Posterior cingulate gyrus (tissue), 11 donors: ENCODE data around the gene CIAPIN1.
A peak's percentile ranks its signal among the peaks of the same experiment; 100 is the strongest.

ENCODE experiments used
- DNase-seq, 10 donors: peaks; one replicate each; pipeline versions ENCODE4 v3.0.0 to v3.0.0-alpha.2; 2020 to 2021; ENCODE audit warnings: mixed read lengths in 3 of 10
- intact Hi-C: fragments of 100-400 bp; cut with DNase I; formaldehyde crosslinking; loops from one replicate; pipeline ENCODE4 v1.15.1; 2023

CIAPIN1 gene

DNA sequence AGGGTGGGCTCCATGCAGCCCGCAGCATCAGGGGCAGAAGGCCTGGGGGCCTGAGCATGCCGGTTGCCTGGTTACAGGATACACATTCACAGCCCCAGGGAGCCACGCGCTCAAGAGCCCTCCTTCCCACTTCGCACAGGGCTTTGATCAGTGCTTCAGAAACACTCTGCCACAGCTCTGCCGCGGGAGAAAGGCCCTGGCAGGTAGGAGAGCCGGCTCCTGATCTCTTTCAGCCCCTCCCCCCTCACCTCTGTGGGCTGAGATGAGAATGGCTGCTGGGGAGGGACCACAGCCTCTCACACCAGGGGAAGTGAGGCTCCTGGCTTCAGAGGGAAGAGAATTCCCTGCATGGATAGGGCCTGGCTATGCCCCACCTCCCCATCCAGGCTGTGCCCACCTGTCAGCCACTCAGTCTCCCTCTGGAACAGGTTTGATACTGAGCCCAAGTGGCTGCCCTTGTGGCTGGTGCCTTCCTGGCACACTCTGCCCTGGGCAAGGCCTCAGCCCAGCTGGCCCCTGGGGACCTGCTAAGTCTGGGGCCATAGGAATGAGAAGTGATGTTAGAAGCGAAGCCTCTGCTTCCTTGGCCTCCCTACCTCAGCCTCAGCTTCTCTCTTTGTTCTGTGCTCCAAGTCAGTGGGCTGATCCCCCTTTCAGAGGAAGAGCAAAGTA is 30.5 kb upstream of the CIAPIN1 start:
- intact Hi-C loops, result no loop called here

DNA sequence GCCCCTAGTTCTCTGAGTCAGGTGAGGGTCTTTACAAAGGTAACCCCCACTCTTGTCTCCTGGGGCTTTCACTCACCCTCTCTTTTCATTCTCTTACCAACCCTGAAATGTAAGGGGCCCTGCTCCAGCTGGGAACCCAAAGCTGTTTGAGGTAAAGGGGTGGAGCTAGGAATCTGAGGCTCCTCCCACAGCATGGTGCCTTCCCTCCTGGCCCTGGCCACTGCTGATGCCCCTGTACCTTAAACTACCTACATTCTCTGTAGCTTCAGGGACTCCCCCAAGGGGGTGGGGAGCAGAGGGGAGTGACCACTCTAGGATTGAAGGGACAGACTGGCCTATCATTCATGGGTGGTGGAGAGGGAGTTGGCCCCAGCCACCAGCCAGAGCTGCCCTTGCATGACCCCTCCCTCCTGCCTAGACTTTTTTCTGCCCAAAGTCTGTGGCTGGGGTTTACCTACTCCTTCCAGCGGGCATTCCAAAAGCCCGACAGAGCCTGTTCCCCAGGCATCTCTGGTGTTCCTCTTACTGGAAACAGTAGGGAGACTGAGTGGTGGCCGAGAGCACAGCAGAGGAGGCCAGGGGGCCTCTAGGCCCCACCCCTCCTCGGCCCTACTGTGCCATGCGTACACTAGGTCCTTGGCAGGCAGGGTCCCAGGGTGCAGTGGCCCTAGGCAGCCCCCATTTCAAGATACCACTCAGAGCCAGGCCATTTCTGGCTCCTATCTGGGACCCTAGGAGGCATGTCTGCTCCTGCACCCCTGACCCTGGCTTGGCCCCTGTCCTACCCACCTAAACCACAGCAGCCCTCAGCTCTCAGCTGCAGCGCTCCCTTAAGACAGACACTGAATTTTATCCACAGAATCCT is 29.6 kb upstream of the CIAPIN1 start:
- intact Hi-C loops, result no loop called here
- DNase-seq, result no peak

More for the DNA sequence above, 30.5 kb upstream of the CIAPIN1 start:
- DNase-seq, result peak in 1 of 10 donors; percentile 83

DNA sequence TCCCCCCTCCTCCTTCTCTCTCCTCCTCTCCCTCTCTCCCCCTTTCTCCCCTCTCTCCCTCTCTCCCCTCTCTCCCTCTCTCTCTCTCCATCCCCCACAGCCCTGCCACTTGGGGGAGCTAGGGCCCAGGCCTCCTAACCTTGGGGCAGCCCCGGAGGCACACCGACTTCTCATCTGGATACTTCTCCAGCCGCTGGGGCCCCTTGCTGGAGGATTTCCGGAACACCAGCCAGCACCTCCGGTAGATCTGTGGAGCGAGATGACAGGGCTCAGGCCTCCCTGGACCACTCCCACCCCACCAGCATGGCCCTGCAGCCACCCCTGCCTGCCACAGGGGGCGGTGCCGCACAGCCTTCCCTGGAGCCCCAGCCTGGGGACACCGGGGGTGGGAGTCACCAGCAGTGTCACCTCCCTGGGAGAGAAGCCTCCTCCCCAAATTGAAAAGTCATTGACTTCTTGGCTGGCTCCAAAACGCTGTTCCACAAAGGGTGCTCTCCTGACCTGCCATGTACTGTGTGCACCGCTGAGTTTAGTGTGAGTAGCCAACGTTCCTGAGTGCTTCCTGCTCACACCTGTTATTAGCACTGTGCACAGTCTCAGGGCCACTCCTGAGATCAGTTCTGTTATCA is 28.6 kb upstream of the CIAPIN1 start:
- intact Hi-C loops, result no loop called here
- DNase-seq, result peak in 1 of 10 donors; percentile 88

DNA sequence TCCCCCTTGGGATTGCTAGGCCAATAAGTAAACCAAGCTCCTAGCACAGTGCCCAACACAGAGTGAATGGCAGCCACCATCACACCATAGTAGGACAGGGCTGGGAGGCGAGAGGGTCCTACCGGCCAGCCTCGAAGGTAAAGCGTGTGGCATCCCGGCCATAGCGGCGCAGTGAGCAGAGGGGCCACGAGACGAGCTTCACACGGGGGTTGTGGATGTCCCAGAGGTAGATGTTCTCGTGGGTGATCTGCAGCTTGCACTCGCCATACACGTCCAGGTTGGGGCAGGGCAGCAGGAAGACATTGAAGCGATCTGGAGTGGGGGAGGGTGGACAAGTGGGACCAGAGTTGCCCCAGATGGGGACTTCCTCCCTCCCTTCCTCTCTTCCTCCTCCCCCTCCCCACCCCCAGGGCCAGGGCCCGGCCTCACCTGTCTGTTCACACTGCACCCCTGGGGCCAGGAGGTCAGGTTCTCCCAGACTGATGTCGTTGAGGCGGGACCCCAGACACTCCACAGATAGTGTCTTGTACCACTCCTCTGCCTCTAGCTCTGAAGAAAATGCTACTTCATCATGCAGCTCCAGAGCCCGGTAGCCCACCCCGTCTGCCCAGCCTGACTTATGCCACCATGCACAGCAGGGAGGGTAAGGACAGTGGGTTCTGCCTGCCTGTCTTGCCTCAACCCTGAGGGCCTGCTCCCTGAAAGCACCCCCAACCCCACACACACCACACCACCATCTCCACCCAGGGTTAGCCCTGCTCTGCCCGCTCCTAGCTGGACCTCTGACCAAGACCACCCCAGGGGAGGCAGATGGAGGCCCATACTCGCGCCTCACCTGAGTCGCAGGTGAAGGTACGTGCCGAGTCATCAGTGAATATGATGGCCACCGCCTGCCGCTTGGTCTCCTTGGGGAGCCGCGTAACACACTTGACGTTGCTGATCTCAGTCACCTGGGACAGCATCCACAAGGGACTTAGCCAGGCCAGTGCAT is 27.8 kb upstream of the CIAPIN1 start:
- intact Hi-C loops, result no loop called here

DNA sequence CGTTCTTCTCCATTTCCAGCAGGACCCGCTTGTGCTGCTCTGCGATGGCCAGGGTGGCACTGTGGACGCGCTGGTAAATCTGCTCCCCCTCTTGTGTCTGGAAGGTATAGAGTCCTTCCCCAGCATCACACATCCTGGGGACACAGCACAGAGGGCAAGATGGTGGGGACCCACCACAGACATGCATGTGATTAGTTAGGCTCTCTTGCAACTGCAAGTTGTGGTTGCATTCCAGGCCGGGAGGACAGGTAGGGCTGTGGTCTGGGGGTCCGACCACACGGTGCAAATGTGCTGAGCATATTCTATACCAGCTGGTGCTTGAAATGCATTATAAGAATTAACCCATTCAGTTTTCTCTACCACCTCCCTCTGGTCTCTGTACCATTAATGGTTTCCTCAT is 26.7 kb upstream of the CIAPIN1 start:
- no peak for DNase-seq
- intact Hi-C loops, result no loop called here

More for the DNA sequence above, 27.8 kb upstream of the CIAPIN1 start:
- no peak for DNase-seq

DNA sequence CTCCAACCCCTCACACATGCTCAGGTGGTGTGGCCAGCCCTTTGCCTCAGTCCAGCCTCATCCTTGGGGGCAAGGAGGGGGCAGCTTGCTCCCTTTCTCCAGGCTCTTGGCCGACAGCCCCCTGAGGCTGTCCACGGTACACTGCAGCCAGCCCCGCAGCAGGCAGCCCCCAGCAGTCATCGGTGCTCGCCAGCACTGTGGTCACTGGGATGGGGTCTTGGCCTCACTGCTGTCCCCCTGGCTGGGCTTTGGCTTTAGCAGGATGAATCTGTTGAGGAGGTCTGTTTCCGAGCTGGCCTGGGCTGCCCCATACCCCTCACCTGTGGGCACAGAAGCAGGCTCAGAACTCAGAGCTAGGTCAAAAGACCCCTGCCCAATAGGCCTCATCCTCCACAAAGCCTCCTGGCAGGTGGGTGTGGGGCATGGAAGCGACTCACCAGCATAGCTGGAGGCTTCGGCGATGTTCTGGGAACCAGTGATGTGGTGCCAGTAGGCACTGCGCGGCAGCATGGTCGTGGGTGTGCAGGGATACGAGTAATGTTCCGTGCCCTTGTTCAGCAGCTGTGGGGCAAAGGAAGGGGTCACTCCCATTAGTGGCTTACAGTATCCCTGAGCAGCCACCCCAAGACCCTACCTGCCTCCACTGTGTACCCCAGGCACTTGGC is 26.1 kb upstream of the CIAPIN1 start:
- intact Hi-C loops, result no loop called here
- peak in 6 of 10 donors; percentile 26 to 93 (median 80) for DNase-seq

DNA sequence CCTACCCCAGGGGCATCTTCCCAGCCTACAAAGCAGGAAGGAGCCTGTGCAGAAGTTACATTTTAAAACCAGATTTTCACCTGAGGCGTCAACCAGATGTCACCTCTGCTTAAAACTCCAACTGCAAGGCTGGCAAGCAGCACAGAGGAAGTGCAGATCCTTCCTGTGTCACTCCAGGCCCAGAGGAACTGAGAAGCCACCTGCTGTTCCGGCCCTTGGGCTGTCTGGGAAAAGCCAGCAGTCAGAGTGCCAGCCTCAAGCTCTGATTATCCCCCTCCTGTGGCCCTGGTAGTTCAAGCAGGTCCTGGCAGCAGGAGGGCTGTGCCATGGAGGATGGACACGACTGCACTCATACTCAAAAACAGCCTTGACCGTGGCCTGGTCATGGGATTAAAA is 25.5 kb upstream of the CIAPIN1 start:
- intact Hi-C loops, result no loop called here

DNA sequence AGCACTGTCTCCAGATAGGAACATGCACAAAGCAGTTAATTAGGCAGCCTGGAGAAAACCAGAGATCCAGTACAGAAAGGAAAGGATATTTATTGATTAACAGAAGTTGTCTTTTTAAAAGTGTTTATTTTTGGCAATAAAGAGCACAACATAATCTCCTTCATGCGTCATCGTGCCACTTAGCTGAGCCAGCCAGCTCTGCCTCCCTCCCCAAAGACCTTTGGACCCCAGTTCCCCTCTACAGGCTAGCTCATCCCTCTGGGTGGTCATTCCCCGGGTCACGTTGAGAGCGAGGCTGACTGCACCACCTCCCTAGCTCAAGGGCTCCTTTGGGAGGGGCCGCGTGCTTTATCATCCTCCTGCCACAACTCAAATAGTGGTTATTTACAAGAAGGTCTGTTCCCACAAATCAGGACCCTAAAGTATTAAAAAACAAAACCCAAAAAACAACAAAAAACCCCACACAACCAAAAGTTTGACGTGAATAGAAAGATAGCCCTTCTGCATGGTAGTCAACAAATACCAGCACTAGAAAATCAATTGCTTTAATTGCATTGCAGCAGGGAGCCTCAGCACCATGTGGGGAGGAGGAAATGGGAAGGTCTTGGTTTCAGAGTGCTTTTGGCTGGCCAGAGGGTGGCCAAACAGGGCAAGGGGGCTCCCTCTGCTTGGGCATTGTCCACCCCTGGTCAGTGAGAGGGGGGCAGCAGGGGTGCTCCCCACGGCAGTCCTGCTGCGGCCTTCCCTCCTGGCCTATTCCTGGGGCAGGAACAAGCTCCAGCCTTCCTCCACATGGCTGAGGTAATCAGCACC is 24.9 kb upstream of the CIAPIN1 start:
- intact Hi-C loops, result no loop called here

More for the DNA sequence above, 25.5 kb upstream of the CIAPIN1 start:
- peak in 1 of 10 donors; percentile 78 for DNase-seq

DNA sequence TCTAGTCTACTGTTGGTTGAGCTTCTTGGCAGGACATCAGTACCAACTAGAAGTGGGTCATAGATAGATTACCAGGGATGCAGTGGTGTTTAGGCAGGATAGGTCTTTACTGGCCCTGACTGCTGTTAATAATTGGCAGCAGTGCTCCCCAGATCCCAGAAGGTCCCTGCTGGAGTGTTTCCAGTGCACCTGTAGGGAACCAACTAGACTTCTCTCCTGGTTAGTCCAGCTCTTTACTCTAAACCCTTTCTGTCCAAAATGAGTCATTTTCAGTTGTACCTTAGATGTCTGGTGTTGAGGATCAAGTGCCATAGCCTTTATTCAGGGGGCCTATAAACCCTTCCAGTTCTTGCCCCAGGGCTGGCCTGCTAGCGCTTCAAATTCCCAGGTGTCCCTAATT is 24.0 kb upstream of the CIAPIN1 start:
- no peak for DNase-seq
- intact Hi-C loops, result no loop called here

More for the DNA sequence above, 24.9 kb upstream of the CIAPIN1 start:
- DNase-seq, result no peak

DNA sequence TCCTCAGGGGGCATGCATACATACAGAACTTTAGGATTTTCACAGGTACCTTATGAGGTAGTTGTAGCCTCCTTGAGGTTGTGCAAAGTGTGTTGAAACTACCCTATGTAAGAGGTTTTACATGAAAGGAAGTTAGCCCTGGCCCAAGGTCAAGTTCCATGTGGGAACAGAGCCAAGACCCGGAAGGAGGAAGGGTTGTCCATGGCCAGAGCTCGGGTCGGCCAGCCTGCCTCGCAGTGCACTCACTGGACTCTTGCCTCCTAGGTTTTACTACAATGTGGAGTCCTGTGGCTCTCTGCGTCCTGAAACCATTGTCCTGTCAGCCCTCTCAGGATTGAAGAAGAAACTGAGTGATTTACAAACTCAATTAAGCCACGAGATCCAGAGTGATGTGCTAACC is 23.5 kb upstream of the CIAPIN1 start:
- intact Hi-C loops, result no loop called here
- no peak for DNase-seq

DNA sequence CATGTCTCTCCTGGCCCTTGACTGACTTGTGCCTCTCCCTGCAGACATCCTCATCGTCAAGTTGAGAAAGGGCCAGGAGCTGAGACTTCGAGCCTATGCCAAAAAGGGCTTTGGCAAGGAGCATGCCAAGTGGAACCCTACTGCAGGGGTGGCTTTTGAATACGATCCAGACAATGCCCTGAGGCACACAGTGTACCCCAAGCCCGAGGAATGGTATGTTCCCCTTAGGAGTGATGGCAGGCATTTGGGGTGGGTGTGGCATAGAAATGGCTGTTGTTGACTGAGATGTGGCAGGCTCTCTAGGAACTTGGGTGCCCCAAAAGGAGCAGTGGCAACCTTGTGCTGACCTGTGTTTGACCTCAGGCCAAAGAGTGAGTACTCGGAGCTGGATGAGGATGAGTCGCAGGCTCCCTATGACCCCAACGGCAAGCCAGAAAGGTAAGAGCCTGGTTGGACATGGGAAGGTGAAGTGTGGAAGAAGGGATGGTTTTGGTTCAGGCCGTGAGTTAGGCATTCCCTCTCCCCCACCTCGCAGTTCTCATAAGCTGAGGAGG is 22.8 kb upstream of the CIAPIN1 start:
- intact Hi-C loops, result no loop called here
- no peak for DNase-seq

DNA sequence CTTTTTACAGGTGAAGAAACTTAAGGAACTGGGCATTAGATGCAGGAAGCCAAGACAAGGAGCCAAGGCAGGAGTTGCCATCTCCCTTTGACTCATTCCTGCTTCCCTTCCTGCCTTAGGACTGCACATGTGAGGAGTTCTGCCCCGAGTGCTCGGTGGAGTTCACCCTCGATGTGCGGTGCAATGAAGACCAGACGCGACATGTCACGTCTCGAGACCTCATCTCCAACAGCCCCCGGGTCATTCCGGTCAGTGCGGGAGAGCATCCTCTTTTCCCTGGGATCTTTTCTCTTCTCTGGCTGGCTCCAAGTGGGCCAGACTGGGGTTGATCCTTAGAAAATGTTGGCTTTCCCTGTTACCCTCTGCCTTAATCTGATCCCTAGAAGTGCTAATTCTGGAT is 21.9 kb upstream of the CIAPIN1 start:
- intact Hi-C loops, result no loop called here
- no peak for DNase-seq

DNA sequence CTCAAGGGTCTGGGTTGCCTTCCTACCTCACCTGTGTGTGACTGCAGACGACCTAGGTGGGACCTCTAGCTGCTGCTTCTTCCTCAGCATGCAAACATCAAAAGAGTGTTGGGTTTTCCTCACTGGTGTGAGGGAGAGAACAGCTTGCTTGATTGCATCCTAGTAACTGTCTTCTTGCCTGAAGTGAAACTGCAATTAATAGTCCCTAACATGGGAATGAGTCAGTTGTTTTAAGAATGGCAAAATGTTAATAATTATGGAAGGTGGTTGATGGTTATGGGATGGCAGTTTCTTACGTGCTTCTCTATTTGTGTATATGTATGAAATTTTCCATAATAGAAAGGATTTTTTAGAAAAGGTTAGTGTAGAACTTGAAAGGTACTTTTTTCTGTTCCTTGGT is 21.2 kb upstream of the CIAPIN1 start:
- intact Hi-C loops, result no loop called here
- no peak for DNase-seq

DNA sequence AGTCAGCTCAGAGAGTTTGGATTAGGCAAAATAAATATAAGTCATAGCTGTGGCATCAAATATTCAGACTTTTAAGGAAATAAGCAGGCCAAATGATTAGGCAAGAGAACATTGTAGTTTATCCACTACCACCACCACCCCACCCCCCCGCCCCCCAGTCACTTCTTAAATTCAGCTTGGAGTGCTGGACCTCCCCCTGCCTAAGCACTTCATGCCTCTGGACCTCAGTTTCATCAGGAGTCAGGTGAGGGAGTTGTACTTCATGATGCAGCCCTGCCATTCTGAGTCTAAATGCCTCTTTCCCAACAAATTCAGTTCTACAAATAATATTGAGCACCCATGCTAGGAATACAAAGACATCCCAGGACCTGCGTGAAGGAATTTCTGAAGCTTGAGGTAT is 17.3 kb upstream of the CIAPIN1 start:
- intact Hi-C loops, result no loop called here
- DNase-seq, result no peak

DNA sequence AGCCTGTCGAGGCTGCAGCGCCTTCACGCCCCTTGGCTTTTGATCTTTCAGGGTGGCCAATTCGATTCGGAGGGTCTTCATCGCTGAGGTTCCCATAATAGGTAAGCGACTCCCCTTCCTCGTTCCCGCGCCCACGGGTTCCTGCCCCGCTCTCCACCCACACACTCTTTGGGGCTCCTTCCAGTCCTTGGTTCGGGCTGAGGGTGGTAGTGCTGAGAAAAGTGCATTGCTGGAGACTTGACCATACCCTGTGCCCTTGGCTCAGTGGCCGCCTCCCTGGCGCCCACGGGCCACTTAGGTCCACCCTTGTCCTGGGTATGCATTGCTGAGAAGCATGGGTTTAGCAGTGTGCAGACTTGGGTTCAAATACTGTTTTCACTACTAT is 15.8 kb upstream of the CIAPIN1 start:
- no peak for DNase-seq
- intact Hi-C loops, result no loop called here

DNA sequence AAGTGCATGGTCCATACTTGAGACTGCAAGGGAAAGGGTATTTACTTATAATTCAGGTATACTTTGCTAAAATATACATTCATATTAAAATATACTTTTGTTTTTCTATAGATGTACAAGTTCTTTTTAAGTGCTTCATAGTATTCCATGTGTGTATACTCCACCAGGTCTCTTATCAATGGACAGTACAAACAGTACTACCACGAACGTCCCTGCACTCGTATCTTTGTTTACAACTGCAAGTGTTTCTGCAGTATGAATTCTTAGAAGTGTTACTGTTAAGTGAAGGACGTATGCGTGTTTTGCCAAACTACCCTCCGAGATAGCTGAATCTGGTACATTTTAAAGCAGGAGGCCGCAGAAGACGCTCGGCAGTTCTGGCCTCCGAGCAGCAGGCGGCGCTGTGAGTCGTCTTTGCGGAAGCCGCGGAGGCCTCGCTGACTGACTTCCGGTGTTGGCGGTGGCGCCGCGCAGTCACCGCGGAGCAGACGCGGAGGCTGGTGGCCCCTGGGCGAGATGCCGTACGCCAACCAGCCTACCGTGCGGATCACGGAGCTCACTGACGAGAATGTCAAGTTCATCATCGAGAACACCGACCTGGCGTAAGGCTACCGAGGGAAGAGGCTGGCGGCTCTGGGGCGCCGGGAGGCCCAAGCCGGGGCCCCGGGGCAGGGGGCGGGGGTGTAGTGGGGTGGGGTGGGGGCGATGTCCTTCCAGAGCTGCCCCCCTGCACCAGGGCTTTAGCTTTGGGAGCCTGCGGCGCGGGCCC is 15.2 kb upstream of the CIAPIN1 start, which contains the start of gene POLR2C:
Gene POLR2C (plus strand): TSS at position 471 of the 769 bp plus-strand sequence. CDS start 46 bp downstream, at position 517.
- peak; percentile 78 to 97 (median 85) for DNase-seq
- intact Hi-C loops, result no loop called here

DNA sequence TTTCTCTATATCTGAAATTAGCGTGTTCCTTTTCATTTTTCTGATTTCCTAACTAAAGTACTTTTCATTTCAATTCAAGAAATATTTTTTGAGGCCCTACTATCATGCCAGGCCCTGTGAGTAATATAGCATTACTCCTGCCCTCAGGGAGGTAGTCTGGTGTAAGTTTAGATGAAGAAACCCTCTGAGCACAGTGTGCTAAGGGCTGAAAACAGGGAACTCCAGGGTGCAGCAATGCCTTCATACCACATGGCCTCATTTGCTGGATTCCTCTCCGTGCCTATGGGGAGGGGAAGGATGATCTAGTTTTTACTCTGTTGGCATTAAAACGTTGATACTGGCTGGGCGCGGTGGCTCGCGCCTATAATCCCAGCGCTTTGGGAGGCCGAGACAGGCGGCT is 4.8 kb upstream of the CIAPIN1 start:
- no peak for DNase-seq
- intact Hi-C loops, result no loop called here
